ENCODE data around the gene KIF3C. TPM values are rescaled to one million over a fixed set of nuclear protein-coding genes. Genes with fewer than 3 reads are reported as not detected.
"Not testable (repeated sequence)": the region's sequence is repeated elsewhere in the genome, so short reads cannot be mapped to it uniquely, and the experiment has no call there.

The KIF3C gene
- total RNA-seq, 2 donors from 2014 or later: 2.6 to 24.4 TPM

GRCh38 chr2:25966531-25967270, 15.6 kb downstream of the KIF3C start:
- Histone ChIP-seq H3K27ac (peak overlapping the region; percentile 67 to 74), H3K4me1 (replicated peaks) (no peaks in the 10 kb centered on the region), H3K9me3 (no peaks in the 10 kb centered on the region), H3K27me3 (replicated peaks; ENCODE audit: insufficient read depth) (no peaks in the 10 kb centered on the region), H3K36me3 (no peaks in the 10 kb centered on the region), H3K4me3 (no peak overlapping the region)
- peak; percentile 68 for DNase-seq (ENCODE audit: low spot score)
- peak; percentile 78 for TF ChIP-seq POLR2AphosphoS5 (IDR thresholded peaks at IDR 0.05)
- no peak for TF ChIP-seq POLR2A (IDR thresholded peaks at IDR 0.05)
- peak in 3 of 4 experiments; percentile 52 to 63 (median 61) for TF ChIP-seq CTCF (IDR thresholded peaks at IDR 0.05)
- 34% methylated on average over 7 of the region's 7 CpGs for WGBS
- intact Hi-C loops (cut with DNase I): no loop called here

GRCh38 chr2:25964891-25965290, 17.4 kb downstream of the KIF3C start:
- Histone ChIP-seq H3K9me3 (no peaks in the 10 kb centered on the region), H3K27ac (no peak overlapping the region), H3K4me3 (no peak overlapping the region), H3K4me1 (replicated peaks) (no peaks in the 10 kb centered on the region), H3K36me3 (no peaks in the 10 kb centered on the region), H3K27me3 (replicated peaks; ENCODE audit: insufficient read depth) (no peaks in the 10 kb centered on the region)
- 90% methylated on average over 7 of the region's 7 CpGs for WGBS
- intact Hi-C loops (cut with DNase I): no loop called here
- no peak for TF ChIP-seq CTCF (IDR thresholded peaks at IDR 0.05)
- no peak for TF ChIP-seq POLR2AphosphoS5 (IDR thresholded peaks at IDR 0.05)
- no peak for TF ChIP-seq POLR2A (IDR thresholded peaks at IDR 0.05)
- no peak for DNase-seq (ENCODE audit: low spot score)

GRCh38 chr2:25960920-25961319, 21.4 kb downstream of the KIF3C start:
- no peaks in the 10 kb centered on the region for H3K27me3 ChIP-seq (replicated peaks; ENCODE audit: insufficient read depth)
- H3K9me3 ChIP-seq: no peaks in the 10 kb centered on the region
- intact Hi-C loops (cut with DNase I): no loop called here
- no peaks in the 10 kb centered on the region for H3K36me3 ChIP-seq
- H3K4me1 ChIP-seq (replicated peaks): no peaks in the 10 kb centered on the region
- no peak for DNase-seq (ENCODE audit: low spot score)
- H3K4me3 ChIP-seq: no peak overlapping the region
- no peak overlapping the region for H3K27ac ChIP-seq
- TF ChIP-seq POLR2AphosphoS5 (IDR thresholded peaks at IDR 0.05) (peak; percentile 30), CTCF (IDR thresholded peaks at IDR 0.05) (no peak)
- 82% methylated on average over 2 of the region's 2 CpGs for WGBS

- no peaks in the 10 kb centered on the region for H3K9me3 ChIP-seq
- intact Hi-C loops (cut with DNase I): no loop called here
Observed at GRCh38 chr2:25960396-25960795, 21.9 kb downstream of the KIF3C start.

GRCh38 chr2:25958611-25959010, 23.7 kb downstream of the KIF3C start:
- DNase-seq (ENCODE audit: low spot score); H3K9me3 ChIP-seq; H3K4me1 ChIP-seq (replicated peaks); intact Hi-C loops (cut with DNase I); H3K27ac ChIP-seq; H3K36me3 ChIP-seq; H3K4me3 ChIP-seq; H3K27me3 ChIP-seq (replicated peaks; ENCODE audit: insufficient read depth): not testable (repeated sequence)
- WGBS: 90% methylated on average over 12 of the region's 12 CpGs

More at GRCh38 chr2:25960396-25960795, 21.9 kb downstream of the KIF3C start:
- WGBS: 81% methylated on average over 4 of the region's 4 CpGs
- H3K36me3 ChIP-seq: no peaks in the 10 kb centered on the region
- H3K4me1 ChIP-seq (replicated peaks): no peaks in the 10 kb centered on the region
- no peak for DNase-seq (ENCODE audit: low spot score)
- no peak overlapping the region for H3K27ac ChIP-seq
- TF ChIP-seq POLR2A (IDR thresholded peaks at IDR 0.05): no peak
- TF ChIP-seq CTCF (IDR thresholded peaks at IDR 0.05): no peak
- TF ChIP-seq POLR2AphosphoS5 (IDR thresholded peaks at IDR 0.05): no peak
- no peaks in the 10 kb centered on the region for H3K27me3 ChIP-seq (replicated peaks; ENCODE audit: insufficient read depth)
- no peak overlapping the region for H3K4me3 ChIP-seq

Data from prostate gland (tissue), 2 donors.